Neural cell (in vitro differentiated cells): ENCODE data around the gene MIPOL1.

ENCODE experiments used
- EP300 ChIP-seq: fragments of 450-650 bp; conservative IDR thresholded peaks from 2 replicates; pipeline ENCODE4 v1.6.1; 2014; ENCODE audit warnings: antibody characterized with exemption, mild to moderate bottlenecking, moderate library complexity; ENCODE audit not compliant: poor library complexity, severe bottlenecking
- EZH2 ChIP-seq: fragments of 200-600, 300-800 bp; shearing (Covaris generic), sonication (generic); IDR thresholded peaks from 2 replicates; pipeline ENCODE4 v1.6.1; 2014; ENCODE audit warnings: antibody characterized with exemption, low read length, borderline replicate concordance, mild to moderate bottlenecking; ENCODE audit not compliant: insufficient read depth, poor library complexity, severe bottlenecking
- POLR2AphosphoS5 ChIP-seq: IDR thresholded peaks from 2 replicates; pipeline ENCODE4 v1.6.1; 2012
- RAD21 ChIP-seq: fragments of 450-650 bp; conservative IDR thresholded peaks from 2 replicates; pipeline ENCODE4 v1.6.1; 2014; ENCODE audit warnings: antibody characterized with exemption, mild to moderate bottlenecking, moderate library complexity
- SMC3 ChIP-seq: fragments of 450-650 bp; conservative IDR thresholded peaks from 2 replicates; pipeline ENCODE4 v1.6.1; 2014; ENCODE audit warnings: antibody characterized with exemption, mild to moderate bottlenecking, moderate library complexity; ENCODE audit not compliant: poor library complexity
- TAF1 ChIP-seq: IDR thresholded peaks from 2 replicates; pipeline ENCODE4 v1.6.1; 2012; ENCODE audit warnings: low read depth
- TF ChIP-seq, protein P1 (sequence below): fragments of 450-650 bp; IDR thresholded peaks from 2 replicates; pipeline ENCODE4 v1.5.1; 2014; ENCODE audit warnings: antibody characterized with exemption, mild to moderate bottlenecking, moderate library complexity; ENCODE audit not compliant: poor library complexity, severe bottlenecking
- TF ChIP-seq, protein P2 (sequence below): IDR thresholded peaks from 2 replicates; pipeline ENCODE4 v1.6.1; 2012; ENCODE audit warnings: borderline replicate concordance

DNA sequence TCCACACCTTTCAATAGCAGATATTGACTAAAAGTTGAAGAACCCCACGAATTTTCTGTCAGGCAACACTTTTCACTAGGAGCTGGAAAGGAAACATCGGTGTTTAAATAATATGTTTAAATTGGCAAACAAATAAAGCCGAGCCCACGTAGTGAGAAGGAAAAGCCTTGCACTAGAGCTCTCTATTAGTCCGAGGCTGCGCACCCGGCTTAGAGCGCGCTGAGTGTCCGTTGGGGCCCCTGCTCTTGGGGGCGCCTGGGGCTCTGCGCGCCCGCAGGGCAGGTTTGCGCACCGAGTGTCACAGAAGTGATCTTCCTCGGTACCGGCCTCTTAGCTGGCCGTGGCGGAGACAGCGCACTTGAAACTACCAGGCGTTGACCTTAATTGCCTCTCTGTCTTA, 404.1 kb downstream of the MIPOL1 start:
- TF ChIP-seq, protein P1, sequence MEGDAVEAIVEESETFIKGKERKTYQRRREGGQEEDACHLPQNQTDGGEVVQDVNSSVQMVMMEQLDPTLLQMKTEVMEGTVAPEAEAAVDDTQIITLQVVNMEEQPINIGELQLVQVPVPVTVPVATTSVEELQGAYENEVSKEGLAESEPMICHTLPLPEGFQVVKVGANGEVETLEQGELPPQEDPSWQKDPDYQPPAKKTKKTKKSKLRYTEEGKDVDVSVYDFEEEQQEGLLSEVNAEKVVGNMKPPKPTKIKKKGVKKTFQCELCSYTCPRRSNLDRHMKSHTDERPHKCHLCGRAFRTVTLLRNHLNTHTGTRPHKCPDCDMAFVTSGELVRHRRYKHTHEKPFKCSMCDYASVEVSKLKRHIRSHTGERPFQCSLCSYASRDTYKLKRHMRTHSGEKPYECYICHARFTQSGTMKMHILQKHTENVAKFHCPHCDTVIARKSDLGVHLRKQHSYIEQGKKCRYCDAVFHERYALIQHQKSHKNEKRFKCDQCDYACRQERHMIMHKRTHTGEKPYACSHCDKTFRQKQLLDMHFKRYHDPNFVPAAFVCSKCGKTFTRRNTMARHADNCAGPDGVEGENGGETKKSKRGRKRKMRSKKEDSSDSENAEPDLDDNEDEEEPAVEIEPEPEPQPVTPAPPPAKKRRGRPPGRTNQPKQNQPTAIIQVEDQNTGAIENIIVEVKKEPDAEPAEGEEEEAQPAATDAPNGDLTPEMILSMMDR, result no peak
- no peak for TF ChIP-seq RAD21
- no peak for TF ChIP-seq EP300
- TF ChIP-seq, protein P2, sequence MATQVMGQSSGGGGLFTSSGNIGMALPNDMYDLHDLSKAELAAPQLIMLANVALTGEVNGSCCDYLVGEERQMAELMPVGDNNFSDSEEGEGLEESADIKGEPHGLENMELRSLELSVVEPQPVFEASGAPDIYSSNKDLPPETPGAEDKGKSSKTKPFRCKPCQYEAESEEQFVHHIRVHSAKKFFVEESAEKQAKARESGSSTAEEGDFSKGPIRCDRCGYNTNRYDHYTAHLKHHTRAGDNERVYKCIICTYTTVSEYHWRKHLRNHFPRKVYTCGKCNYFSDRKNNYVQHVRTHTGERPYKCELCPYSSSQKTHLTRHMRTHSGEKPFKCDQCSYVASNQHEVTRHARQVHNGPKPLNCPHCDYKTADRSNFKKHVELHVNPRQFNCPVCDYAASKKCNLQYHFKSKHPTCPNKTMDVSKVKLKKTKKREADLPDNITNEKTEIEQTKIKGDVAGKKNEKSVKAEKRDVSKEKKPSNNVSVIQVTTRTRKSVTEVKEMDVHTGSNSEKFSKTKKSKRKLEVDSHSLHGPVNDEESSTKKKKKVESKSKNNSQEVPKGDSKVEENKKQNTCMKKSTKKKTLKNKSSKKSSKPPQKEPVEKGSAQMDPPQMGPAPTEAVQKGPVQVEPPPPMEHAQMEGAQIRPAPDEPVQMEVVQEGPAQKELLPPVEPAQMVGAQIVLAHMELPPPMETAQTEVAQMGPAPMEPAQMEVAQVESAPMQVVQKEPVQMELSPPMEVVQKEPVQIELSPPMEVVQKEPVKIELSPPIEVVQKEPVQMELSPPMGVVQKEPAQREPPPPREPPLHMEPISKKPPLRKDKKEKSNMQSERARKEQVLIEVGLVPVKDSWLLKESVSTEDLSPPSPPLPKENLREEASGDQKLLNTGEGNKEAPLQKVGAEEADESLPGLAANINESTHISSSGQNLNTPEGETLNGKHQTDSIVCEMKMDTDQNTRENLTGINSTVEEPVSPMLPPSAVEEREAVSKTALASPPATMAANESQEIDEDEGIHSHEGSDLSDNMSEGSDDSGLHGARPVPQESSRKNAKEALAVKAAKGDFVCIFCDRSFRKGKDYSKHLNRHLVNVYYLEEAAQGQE, result no peak
- TF ChIP-seq SMC3, result no peak
- TF ChIP-seq EZH2, result no peak
- TF ChIP-seq TAF1, result no peak
- no peak for TF ChIP-seq POLR2AphosphoS5
